GM10847 (cell line): ENCODE results near the gene HABP2.

ENCODE experiments used
- POLR2A ChIP-seq: IDR thresholded peaks from 2 replicates; pipeline ENCODE4 v1.6.1; 2011; ENCODE audit not compliant: insufficient read length; ENCODE audit errors: extremely low read depth

The HABP2 gene

GRCh38 chr10:113540845-113541548, 11.9 kb upstream of the HABP2 start:
- no peak for TF ChIP-seq POLR2A

GRCh38 chr10:113541549-113541927, 11.3 kb upstream of the HABP2 start:
- TF ChIP-seq POLR2A = no peak

- TF ChIP-seq POLR2A = no peak
These were observed 9.5 kb upstream of the HABP2 start for GRCh38 chr10:113543107-113543955.

GRCh38 chr10:113544392-113544791, 8.5 kb upstream of the HABP2 start:
- TF ChIP-seq POLR2A = no peak

GRCh38 chr10:113547426-113547825, 5.4 kb upstream of the HABP2 start:
- TF ChIP-seq POLR2A = no peak

- TF ChIP-seq POLR2A = no peak
These were observed 3.0 kb upstream of the HABP2 start for GRCh38 chr10:113549856-113550255.

GRCh38 chr10:113550365-113550764, 2.5 kb upstream of the HABP2 start:
- no peak for TF ChIP-seq POLR2A

- no peak for TF ChIP-seq POLR2A
These were observed 839 bp upstream of the HABP2 start for GRCh38 chr10:113552014-113552413.

GRCh38 chr10:113553149-113553548, 296 bp downstream of the HABP2 start:
- TF ChIP-seq POLR2A = no peak

- TF ChIP-seq POLR2A = no peak
These were observed 1.4 kb downstream of the HABP2 start for GRCh38 chr10:113554214-113554613.

- no peak for TF ChIP-seq POLR2A
These were observed 2.4 kb downstream of the HABP2 start for GRCh38 chr10:113555245-113555644.

- no peak for TF ChIP-seq POLR2A
These were observed 2.9 kb downstream of the HABP2 start for GRCh38 chr10:113555751-113556150.

GRCh38 chr10:113557424-113557862, 4.6 kb downstream of the HABP2 start:
- no peak for TF ChIP-seq POLR2A

- no peak for TF ChIP-seq POLR2A
These were observed 5.1 kb downstream of the HABP2 start for GRCh38 chr10:113557903-113558321.

- TF ChIP-seq POLR2A = no peak
These were observed 7.2 kb downstream of the HABP2 start for GRCh38 chr10:113560071-113560470.

- no peak for TF ChIP-seq POLR2A
These were observed 8.4 kb downstream of the HABP2 start for GRCh38 chr10:113561214-113561613.
